Bronchial epithelial cell (primary cell): Measurements from ENCODE around the gene FARS2. TPM values are rescaled to one million over a fixed set of nuclear protein-coding genes. Genes with fewer than 3 reads are reported as not detected.
"Not testable (repeated sequence)": the region's sequence is repeated elsewhere in the genome, so short reads cannot be mapped to it uniquely, and the experiment has no call there.

Source experiments
- DNase-seq: peaks from one replicate; pipeline ENCODE4 v3.0.0-alpha.2; 2010; ENCODE audit warnings: low read depth
- FAIRE-seq: peaks from 2 replicates; lab custom pipeline; 2011; peaks lifted over from hg19 to GRCh38; lab: Jason Lieb, UNC
- H3K27me3 ChIP-seq: 2 replicates; pipeline ENCODE4 v1.5.1; 2011; ENCODE audit warnings: low read length; ENCODE audit not compliant: control insufficient read depth, insufficient read depth
- H3K36me3 ChIP-seq: 2 replicates; pipeline ENCODE4 v1.5.1; 2011; ENCODE audit warnings: low read length; ENCODE audit not compliant: control insufficient read depth, insufficient read depth
- H3K4me3 ChIP-seq: 2 replicates; pipeline ENCODE4 v1.5.1; 2011; ENCODE audit warnings: mild to moderate bottlenecking, low read depth, low read length, control low read depth
- total RNA-seq: library from RNA; depleted of rRNA; stranded (reverse); fragments of >200 nt; gene quantifications from 2 replicates; pipeline ENCODE4 v1.2.1, GENCODE V29; 2014
- TF ChIP-seq, protein P1 (sequence below): IDR thresholded peaks from 2 replicates; pipeline ENCODE4 v1.5.1; 2011; ENCODE audit warnings: mild to moderate bottlenecking, moderate library complexity, low read length, control low read depth, inconsistent platforms; ENCODE audit not compliant: insufficient read depth, severe bottlenecking

The FARS2 gene
- total RNA-seq, 1 donor from 2014 or later, result 27.4 TPM

DNA sequence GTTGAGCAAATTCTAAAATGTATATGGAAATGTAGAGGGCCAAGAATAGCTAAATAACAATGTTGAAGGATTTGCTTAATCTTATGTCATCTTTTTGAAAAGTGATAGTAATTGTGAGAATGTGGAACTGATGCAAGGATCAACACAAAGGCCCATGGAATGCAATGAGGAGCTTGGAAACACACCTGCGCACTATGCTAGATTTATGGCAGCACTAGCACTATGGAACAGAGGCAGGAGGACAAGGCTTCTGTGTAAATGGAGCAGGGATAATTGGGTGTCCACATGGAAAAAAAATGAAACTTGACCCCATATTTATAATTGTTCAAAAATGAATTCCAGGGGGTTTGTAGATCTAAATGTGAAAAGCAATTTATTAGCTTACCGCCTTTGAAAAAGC, 298.3 kb downstream of the FARS2 start:
- FAIRE-seq (no peak), DNase-seq (no peak)
- H3K27me3 ChIP-seq, result no peaks in the 10 kb centered on the region
- no peaks in the 10 kb centered on the region for H3K36me3 ChIP-seq
- TF ChIP-seq, protein P1, sequence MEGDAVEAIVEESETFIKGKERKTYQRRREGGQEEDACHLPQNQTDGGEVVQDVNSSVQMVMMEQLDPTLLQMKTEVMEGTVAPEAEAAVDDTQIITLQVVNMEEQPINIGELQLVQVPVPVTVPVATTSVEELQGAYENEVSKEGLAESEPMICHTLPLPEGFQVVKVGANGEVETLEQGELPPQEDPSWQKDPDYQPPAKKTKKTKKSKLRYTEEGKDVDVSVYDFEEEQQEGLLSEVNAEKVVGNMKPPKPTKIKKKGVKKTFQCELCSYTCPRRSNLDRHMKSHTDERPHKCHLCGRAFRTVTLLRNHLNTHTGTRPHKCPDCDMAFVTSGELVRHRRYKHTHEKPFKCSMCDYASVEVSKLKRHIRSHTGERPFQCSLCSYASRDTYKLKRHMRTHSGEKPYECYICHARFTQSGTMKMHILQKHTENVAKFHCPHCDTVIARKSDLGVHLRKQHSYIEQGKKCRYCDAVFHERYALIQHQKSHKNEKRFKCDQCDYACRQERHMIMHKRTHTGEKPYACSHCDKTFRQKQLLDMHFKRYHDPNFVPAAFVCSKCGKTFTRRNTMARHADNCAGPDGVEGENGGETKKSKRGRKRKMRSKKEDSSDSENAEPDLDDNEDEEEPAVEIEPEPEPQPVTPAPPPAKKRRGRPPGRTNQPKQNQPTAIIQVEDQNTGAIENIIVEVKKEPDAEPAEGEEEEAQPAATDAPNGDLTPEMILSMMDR, result no peak
- no peak overlapping the region for H3K4me3 ChIP-seq

DNA sequence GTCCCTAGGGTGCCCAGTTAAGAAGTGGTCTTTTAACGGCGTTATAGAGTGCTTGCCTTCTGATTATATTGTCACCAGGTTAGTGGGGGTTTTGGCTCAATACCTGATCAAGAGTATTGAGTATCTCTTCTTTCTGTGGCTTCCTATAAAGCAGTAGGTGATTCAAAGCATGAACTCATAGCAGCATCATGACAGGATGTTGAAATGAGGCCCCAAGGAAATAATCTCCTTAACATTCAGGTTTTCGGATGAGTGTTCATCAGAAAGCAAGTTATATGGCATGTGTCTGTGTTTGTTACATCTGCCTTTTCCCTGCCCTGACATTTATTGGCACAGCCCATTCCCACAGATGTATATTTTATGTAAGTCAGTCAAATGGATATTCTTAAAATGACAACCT, 301.0 kb downstream of the FARS2 start:
- no peaks in the 10 kb centered on the region for H3K36me3 ChIP-seq
- no peaks in the 10 kb centered on the region for H3K27me3 ChIP-seq
- FAIRE-seq, result no peak
- TF ChIP-seq, protein P1, result no peak
- H3K4me3 ChIP-seq, result no peak overlapping the region
- peak; percentile 50 for DNase-seq

DNA sequence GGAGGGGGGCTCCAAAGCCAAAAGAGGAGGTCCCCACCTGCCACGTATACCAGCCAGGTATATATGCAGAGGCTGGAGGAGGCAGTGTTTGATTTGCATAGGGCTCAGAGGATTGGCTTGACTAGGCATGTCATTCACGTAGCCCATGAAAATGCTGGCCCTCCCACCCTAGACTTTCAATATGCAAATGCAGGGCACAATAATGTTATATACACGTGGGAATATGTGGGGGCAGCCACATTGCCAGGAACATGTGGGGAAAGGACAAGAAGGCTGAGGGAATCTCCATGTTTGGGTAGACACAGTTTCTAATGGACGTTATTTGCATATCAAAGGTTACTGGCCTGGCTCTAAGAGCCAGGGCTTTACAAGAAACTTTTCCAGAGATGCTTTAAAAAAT, 301.8 kb downstream of the FARS2 start:
- H3K36me3 ChIP-seq, result no peaks in the 10 kb centered on the region
- DNase-seq (no peak), FAIRE-seq (no peak)
- TF ChIP-seq, protein P1, result no peak
- H3K27me3 ChIP-seq, result no peaks in the 10 kb centered on the region
- H3K4me3 ChIP-seq, result no peak overlapping the region

DNA sequence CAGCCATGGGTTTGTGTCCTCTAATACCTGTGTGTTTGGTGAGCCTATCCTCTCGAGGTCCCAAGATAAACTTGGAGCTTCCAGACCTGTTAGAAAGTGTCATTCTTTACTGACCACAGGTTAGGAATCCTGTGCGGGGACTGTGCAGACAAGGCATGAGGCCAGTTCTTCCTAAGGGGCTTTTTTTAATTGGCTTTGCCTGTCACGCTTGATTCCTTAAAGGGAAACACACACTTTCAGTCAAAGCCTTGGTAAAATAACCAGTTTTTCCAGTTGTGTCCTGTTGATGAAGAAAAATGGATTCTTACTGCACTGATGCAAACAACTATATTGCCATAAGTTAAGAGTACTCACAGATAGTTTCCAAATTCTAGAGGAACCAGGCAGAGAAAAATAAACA, 303.4 kb downstream of the FARS2 start:
- not testable (repeated sequence) for H3K27me3 ChIP-seq, FAIRE-seq, H3K36me3 ChIP-seq, H3K4me3 ChIP-seq
- peak; percentile 28 for DNase-seq

DNA sequence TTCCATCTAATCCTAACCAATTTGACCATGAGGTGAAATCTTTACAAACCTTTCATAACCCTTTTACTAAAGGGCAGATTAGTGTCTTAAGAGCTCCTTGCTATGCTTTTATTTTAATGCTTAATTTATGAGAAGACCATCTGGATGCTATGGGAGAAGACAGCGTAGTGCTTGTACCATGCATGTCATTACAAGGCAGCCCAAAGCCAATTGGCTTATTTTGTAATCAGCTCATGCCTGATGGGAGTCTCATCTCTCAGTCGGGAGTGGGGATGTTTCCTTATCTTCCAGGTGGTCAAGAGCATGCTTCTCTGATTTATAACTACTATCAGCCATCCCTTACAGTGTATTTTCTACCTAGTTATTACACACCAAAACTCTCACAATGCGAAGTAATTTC, 304.7 kb downstream of the FARS2 start:
- Histone ChIP-seq H3K36me3 (no peaks in the 10 kb centered on the region), H3K4me3 (no peak overlapping the region), H3K27me3 (no peaks in the 10 kb centered on the region)
- DNase-seq (no peak), FAIRE-seq (no peak)
- TF ChIP-seq, protein P1, result no peak

DNA sequence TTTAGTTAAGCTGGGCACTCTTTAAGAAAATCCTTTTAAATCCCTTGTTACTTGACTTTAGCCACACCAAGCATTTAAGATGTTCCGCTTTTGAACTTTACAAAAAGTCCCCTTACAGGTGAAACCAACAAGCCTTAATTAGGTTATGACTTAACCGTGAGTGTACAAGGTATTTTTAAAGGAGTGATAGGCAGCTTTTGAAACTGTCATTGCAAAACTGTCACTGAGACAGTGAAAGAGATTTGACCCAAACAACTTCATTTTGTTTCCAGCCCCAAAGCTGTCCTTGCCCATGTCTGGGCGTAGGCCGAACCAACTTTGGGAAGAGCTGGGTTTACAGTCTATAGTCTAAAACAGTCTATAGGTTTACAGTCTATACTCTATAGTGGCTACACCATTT, 305.4 kb downstream of the FARS2 start:
- no peak overlapping the region for H3K4me3 ChIP-seq
- FAIRE-seq, result no peak
- H3K27me3 ChIP-seq, result no peaks in the 10 kb centered on the region
- no peaks in the 10 kb centered on the region for H3K36me3 ChIP-seq
- DNase-seq, result no peak
- TF ChIP-seq, protein P1, result no peak
